GM19043 (cell line): ENCODE results near the gene TBX21.

Experiments
- ATAC-seq: cut with Tn5 transposase; IDR thresholded peaks from one replicate; pipeline ENCODE4 v1.9.1; 2021; ENCODE audit warnings: low read depth; ENCODE audit not compliant: unreplicated experiment

Gene TBX21

GRCh38 chr17:47733047-47733673 lies at the start of gene TBX21:
Gene TBX21, plus strand, starts transcription at chr17:47733236. Its CDS starts 219 bp downstream, at chr17:47733455.
- ATAC-seq, result peak; percentile 52

- no peak for ATAC-seq
Measured at GRCh38 chr17:47684025-47684424, 49.0 kb upstream of the TBX21 start.

- no peak for ATAC-seq
Measured at GRCh38 chr17:47684535-47685193, 48.4 kb upstream of the TBX21 start.

GRCh38 chr17:47685556-47686275 lies 47.3 kb upstream of the TBX21 start:
- no peak for ATAC-seq

- ATAC-seq, result no peak
Measured at GRCh38 chr17:47686276-47686635, 46.8 kb upstream of the TBX21 start.

- no peak for ATAC-seq
Measured at GRCh38 chr17:47686664-47687327, 46.2 kb upstream of the TBX21 start.

GRCh38 chr17:47687328-47687690 lies 45.7 kb upstream of the TBX21 start:
- no peak for ATAC-seq

GRCh38 chr17:47687748-47688147 lies 45.3 kb upstream of the TBX21 start:
- ATAC-seq, result no peak

GRCh38 chr17:47690121-47690520 lies 42.9 kb upstream of the TBX21 start:
- ATAC-seq, result no peak

- ATAC-seq, result no peak
Measured at GRCh38 chr17:47692137-47692894, 40.7 kb upstream of the TBX21 start.

- ATAC-seq, result no peak
Measured at GRCh38 chr17:47692895-47693730, 39.9 kb upstream of the TBX21 start.

- no peak for ATAC-seq
Measured at GRCh38 chr17:47693731-47694580, 39.1 kb upstream of the TBX21 start, which contains the start of gene TBKBP1. Gene TBKBP1, plus strand, starts transcription at chr17:47694161. Its CDS starts 1,952 bp downstream, at chr17:47696113.

GRCh38 chr17:47694581-47695428 lies 38.2 kb upstream of the TBX21 start:
- no peak for ATAC-seq

- ATAC-seq, result no peak
Measured at GRCh38 chr17:47695429-47696376, 37.3 kb upstream of the TBX21 start.

- ATAC-seq, result no peak
Measured at GRCh38 chr17:47696717-47697642, 36.1 kb upstream of the TBX21 start.
